IMR-90 (cell line): ENCODE results near the gene SLCO3A1. TPM values are rescaled to one million over a fixed set of nuclear protein-coding genes. Genes with fewer than 3 reads are reported as not detected.

Experiments used
- ATAC-seq: fragments of 200-7000 bp; cut with Tn5 transposase; 2 replicates; pipeline ENCODE4 v1.9.1; 2020; ENCODE audit warnings: low read depth, mild to moderate bottlenecking, moderate library complexity
- BruUV-seq: library from RNA; stranded (reverse); fragments of 400-500 nt; replicated peaks from 2 replicates; lab custom pipeline; 2021; lab: Mats Ljungman, UMichigan
- CTCF ChIA-PET: fragments of 300-600 bp; formaldehyde crosslinking; extraction: SDS; loops from one replicate; lab custom pipeline; 2021; ENCODE audit warnings: antibody characterized with exemption; lab: Yijun Ruan, JAX
- POLR2A ChIA-PET: fragments of 300-600 bp; sonication (Branson Sonifier 250); formaldehyde crosslinking; loops from one replicate; lab custom pipeline; 2022; ENCODE audit warnings: antibody characterized with exemption; ENCODE audit not compliant: unreplicated experiment; lab: Charles Lee
- DNase-seq: peaks from one replicate; pipeline ENCODE4 v3.0.0; 2013
- H2AFZ ChIP-seq: replicated peaks from 2 replicates; pipeline ENCODE3; 2013; ENCODE audit warnings: low read length, mild to moderate bottlenecking; ENCODE audit not compliant: poor library complexity
- H2AK5ac ChIP-seq: 2 replicates; pipeline ENCODE4 v1.6.1; 2013; ENCODE audit warnings: low read depth, low read length, inconsistent platforms
- H2AK9ac ChIP-seq: replicated peaks from 2 replicates; pipeline ENCODE3; 2013; ENCODE audit warnings: mild to moderate bottlenecking, low read depth, low read length, moderate library complexity; ENCODE audit not compliant: poor library complexity
- H2BK120ac ChIP-seq: 2 replicates; pipeline ENCODE4 v1.6.1; 2013; ENCODE audit warnings: low read depth, low read length, inconsistent platforms
- H2BK15ac ChIP-seq: 3 replicates; pipeline ENCODE4 v1.6.1; 2013; ENCODE audit warnings: low read depth, low read length, inconsistent platforms
- H2BK20ac ChIP-seq: 2 replicates; pipeline ENCODE4 v1.6.1; 2013; ENCODE audit warnings: low read depth, mild to moderate bottlenecking, inconsistent platforms, low read length, moderate library complexity
- H2BK5ac ChIP-seq: 2 replicates; pipeline ENCODE4 v1.6.1; 2013; ENCODE audit warnings: mild to moderate bottlenecking, low read depth, low read length, inconsistent platforms; ENCODE audit not compliant: poor library complexity, severe bottlenecking
- H3K14ac ChIP-seq: replicated peaks from 2 replicates; pipeline ENCODE4 v1.6.1; 2013; ENCODE audit warnings: low read depth, low read length, inconsistent platforms
- H3K18ac ChIP-seq: 2 replicates; pipeline ENCODE4 v1.6.1; 2013; ENCODE audit warnings: low read depth, low read length, control low read depth
- H3K23ac ChIP-seq: 2 replicates; pipeline ENCODE4 v1.6.1; 2013; ENCODE audit warnings: low read depth, low read length, inconsistent platforms
- H3K27ac ChIP-seq: 2 replicates; pipeline ENCODE4 v1.5.1; 2013; ENCODE audit warnings: mild to moderate bottlenecking, control low read depth, low read length; ENCODE audit not compliant: insufficient read depth
- H3K27me3 ChIP-seq: 2 replicates; pipeline ENCODE4 v1.6.1; 2013; ENCODE audit warnings: low read length; ENCODE audit not compliant: control insufficient read depth, insufficient read depth
- H3K36me3 ChIP-seq: 2 replicates; pipeline ENCODE4 v1.6.1; 2013; ENCODE audit warnings: low read length, mixed read lengths; ENCODE audit not compliant: control insufficient read depth, insufficient read depth
- H3K4ac ChIP-seq: 2 replicates; pipeline ENCODE4 v1.6.1; 2013; ENCODE audit warnings: low read depth, low read length, inconsistent platforms
- H3K4me1 ChIP-seq: 2 replicates; pipeline ENCODE4 v1.6.1; 2013; ENCODE audit warnings: low read length, mixed read lengths; ENCODE audit not compliant: control insufficient read depth, insufficient read depth
- H3K4me2 ChIP-seq: 2 replicates; pipeline ENCODE4 v1.6.1; 2013; ENCODE audit warnings: low read depth, mild to moderate bottlenecking, control low read depth, low read length, moderate library complexity
- H3K4me3 ChIP-seq: 2 replicates; pipeline ENCODE4 v1.5.1; 2013; ENCODE audit warnings: low read depth, mild to moderate bottlenecking, control low read depth, low read length, moderate library complexity; ENCODE audit not compliant: insufficient read depth
- H3K56ac ChIP-seq: 2 replicates; pipeline ENCODE4 v1.6.1; 2013; ENCODE audit warnings: low read length, inconsistent platforms; ENCODE audit not compliant: insufficient read depth; ENCODE audit errors: extremely low read depth
- H3K79me1 ChIP-seq, 2 experiments: 2 replicates each; pipeline ENCODE4 v1.6.1; 2013; ENCODE audit warnings: low read length in 2 of 2, inconsistent platforms in 1 of 2, low read depth in 1 of 2
- H3K9ac ChIP-seq: 2 replicates; pipeline ENCODE4 v1.6.1; 2013; ENCODE audit warnings: low read depth, low read length, control low read depth
- H3K9me1 ChIP-seq: 2 replicates; pipeline ENCODE4 v1.6.1; 2013; ENCODE audit warnings: low read length, inconsistent platforms; ENCODE audit not compliant: insufficient read depth
- H3K9me3 ChIP-seq: 2 replicates; pipeline ENCODE4 v1.6.1; 2013; ENCODE audit warnings: low read length; ENCODE audit not compliant: control insufficient read depth, insufficient read depth
- H4K20me1 ChIP-seq: 2 replicates; pipeline ENCODE4 v1.6.1; 2013; ENCODE audit warnings: low read length, inconsistent platforms; ENCODE audit not compliant: insufficient read depth
- H4K5ac ChIP-seq: 2 replicates; pipeline ENCODE4 v1.6.1; 2013; ENCODE audit warnings: mild to moderate bottlenecking, low read depth, low read length, control low read depth
- H4K8ac ChIP-seq, 2 experiments: 2 replicates each; pipeline ENCODE4 v1.6.1; 2013; ENCODE audit warnings: low read depth in 2 of 2, low read length in 2 of 2, control low read depth in 1 of 2, inconsistent platforms in 1 of 2
- H4K91ac ChIP-seq: 2 replicates; pipeline ENCODE4 v1.6.1; 2013; ENCODE audit warnings: low read depth, low read length, inconsistent platforms; ENCODE audit not compliant: insufficient read depth
- BHLHE40 ChIP-seq: fragments of 150-350 bp; IDR thresholded peaks from 2 replicates; pipeline ENCODE4 v1.6.1; 2016; ENCODE audit warnings: mild to moderate bottlenecking, low read depth, low read length
- CEBPB ChIP-seq: IDR thresholded peaks from 2 replicates; pipeline ENCODE4 v1.6.1; 2012; ENCODE audit warnings: low read depth, low read length, improper control_type of control experiment
- CHD1 ChIP-seq: IDR thresholded peaks from 2 replicates; pipeline ENCODE4 v1.6.1; 2012; ENCODE audit warnings: low read depth, low read length, improper control_type of control experiment
- CTCF ChIP-seq: conservative IDR thresholded peaks from 2 replicates; pipeline ENCODE4 v1.5.1; 2012; ENCODE audit warnings: mild to moderate bottlenecking, low read depth, low read length, improper control_type of control experiment
- ELK1 ChIP-seq: fragments of 150-350 bp; IDR thresholded peaks from 2 replicates; pipeline ENCODE4 v1.6.1; 2016; ENCODE audit warnings: low read depth, mild to moderate bottlenecking, low read length, moderate library complexity, borderline replicate concordance
- FOS ChIP-seq: fragments of 150-350 bp; IDR thresholded peaks from 2 replicates; pipeline ENCODE4 v1.6.1; 2016; ENCODE audit warnings: low read depth, low read length
- MAFK ChIP-seq: IDR thresholded peaks from 2 replicates; pipeline ENCODE4 v1.6.1; 2012; ENCODE audit warnings: low read depth, low read length, improper control_type of control experiment
- MAZ ChIP-seq: IDR thresholded peaks from 2 replicates; pipeline ENCODE4 v1.6.1; 2012; ENCODE audit warnings: low read depth, mild to moderate bottlenecking, low read length, improper control_type of control experiment, moderate library complexity, borderline replicate concordance
- MXI1 ChIP-seq: IDR thresholded peaks from 2 replicates; pipeline ENCODE4 v1.6.1; 2012; ENCODE audit warnings: low read depth, mild to moderate bottlenecking, low read length, moderate library complexity, borderline replicate concordance
- NFE2L2 ChIP-seq: fragments of 150-350 bp; IDR thresholded peaks from 2 replicates; pipeline ENCODE4 v1.6.1; 2016; ENCODE audit warnings: low read depth, mild to moderate bottlenecking, low read length
- POLR2A ChIP-seq: IDR thresholded peaks from 2 replicates; pipeline ENCODE4 v1.6.1; 2012; ENCODE audit warnings: mild to moderate bottlenecking, low read depth, low read length
- RAD21 ChIP-seq: IDR thresholded peaks from 2 replicates; pipeline ENCODE4 v1.6.1; 2012; ENCODE audit warnings: low read length, improper control_type of control experiment
- RCOR1 ChIP-seq: IDR thresholded peaks from 2 replicates; pipeline ENCODE4 v1.6.1; 2012; ENCODE audit warnings: mild to moderate bottlenecking, low read length, improper control_type of control experiment; ENCODE audit not compliant: insufficient replicate concordance
- SMC3 ChIP-seq: fragments of 150-350 bp; IDR thresholded peaks from 2 replicates; pipeline ENCODE4 v1.6.1; 2016; ENCODE audit warnings: low read depth, mild to moderate bottlenecking, antibody characterized with exemption, low read length, moderate library complexity
- USF2 ChIP-seq: fragments of 150-350 bp; IDR thresholded peaks from 2 replicates; pipeline ENCODE4 v1.6.1; 2017; ENCODE audit warnings: mild to moderate bottlenecking, antibody characterized with exemption, low read length, low read depth
- WGBS, 2 experiments: methylation state at CpG; one replicate each; pipeline versions ENCODE4 v1.1.5 to v1.1.7; 2013; ENCODE audit warnings: missing lambda C conversion rate in 2 of 2; ENCODE audit not compliant: insufficient read length in 1 of 2; ENCODE audit errors: extremely low coverage in 2 of 2; 5-methylcytosine and 5-hydroxymethylcytosine counted together
- dilution Hi-C: fragments of 300-500 bp; cut with HindIII; formaldehyde crosslinking; loops from one replicate; pipeline ENCODE4 v1.14.3; 2018; ENCODE audit warnings: low sequenced_read_pairs; ENCODE audit not compliant: unreplicated experiment
- in situ Hi-C: fragments of 300-500 bp; cut with MboI; formaldehyde crosslinking; loops from 3 replicates; pipeline ENCODE4 v1.14.3; 2019; ENCODE audit warnings: low sequenced_read_pairs, inconsistent platforms, mixed read lengths
- intact Hi-C: fragments of 100-400 bp; cut with micrococcal nuclease; formaldehyde crosslinking; loops from 2 replicates; pipeline ENCODE4 v1.10.0; 2022
- polyA plus RNA-seq, 3 experiments: library from polyadenylated mRNA; depleted of rRNA; stranded (reverse); fragments of >200 nt; gene quantifications; 2 replicates each; pipeline ENCODE4 v1.2.3, GENCODE V29; 2012; ENCODE audit warnings: low replicate concordance in 1 of 3
- total RNA-seq: library from RNA; depleted of rRNA; stranded (reverse); fragments of >200 nt; gene quantifications from 2 replicates; pipeline ENCODE4 v1.2.3, GENCODE V29; 2012

Gene SLCO3A1
- total and polyA plus RNA-seq, 2 of the 4 experiments (the other 2 are of a cell fraction) = 4.7 to 8.1 TPM

- Histone ChIP-seq H2BK20ac (no peak overlapping the region), H3K36me3 (no peaks in the 10 kb centered on the region), H3K9me3 (no peaks in the 10 kb centered on the region), H3K4me1 (no peaks in the 10 kb centered on the region), H2AK9ac (no peak overlapping the region), H2AFZ (no peak overlapping the region), H2AK5ac (no peak overlapping the region), H3K14ac (no peak overlapping the region), H3K4me2 (no peak overlapping the region), H3K79me1 (no peaks in the 10 kb centered on the region), H4K5ac (no peak overlapping the region), H3K4ac (no peak overlapping the region), H4K20me1 (0 out of 2 replicates have a peak, but pooled peaks cover 3% of the 10 kb centered on the region), H3K56ac (no peak overlapping the region), H3K23ac (no peak overlapping the region), H4K8ac (no peak overlapping the region), H3K18ac (no peak overlapping the region), H4K91ac (no peak overlapping the region), H2BK120ac (no peak overlapping the region), H2BK5ac (no peak overlapping the region), H3K27ac (no peak overlapping the region), H3K27me3 (no peaks in the 10 kb centered on the region), H2BK15ac (no peak overlapping the region), H3K4me3 (no peak overlapping the region), H3K9me1 (no peaks in the 10 kb centered on the region), H3K9ac (no peak overlapping the region)
- BruUV-seq = no TSS peak
- POLR2A ChIA-PET = no interaction called here
- no peak for TF ChIP-seq MXI1
- no peak for TF ChIP-seq BHLHE40
- TF ChIP-seq MAFK = no peak
- no peak for TF ChIP-seq CTCF
- no peak for TF ChIP-seq RAD21
- no peak for TF ChIP-seq NFE2L2
- TF ChIP-seq CEBPB = no peak
- no peak for TF ChIP-seq CHD1
- TF ChIP-seq RCOR1 = no peak
- TF ChIP-seq ELK1 = no peak
- TF ChIP-seq POLR2A = no peak
- no peak for TF ChIP-seq SMC3
- no peak for TF ChIP-seq USF2
- TF ChIP-seq FOS = no peak
- TF ChIP-seq MAZ = no peak
- DNase-seq (no peak), ATAC-seq (no peak)
- intact Hi-C loops = no loop called here
- in situ Hi-C loops = no loop called here
- dilution Hi-C loops = no loop called here
- CTCF ChIA-PET = no interaction called here
- 71% methylated on average over 1 of the region's 4 CpGs; no CpG with 5 or more reads in 1 of the 2 experiments for WGBS, 2 experiments
These were observed 203.4 kb downstream of the SLCO3A1 start for GRCh38 chr15:92056875-92057274.
